Right cardiac atrium (tissue), 5 donors: Measurements from ENCODE around the gene EFNA1. TPM values are rescaled to one million over a fixed set of nuclear protein-coding genes. Genes with fewer than 3 reads are reported as not detected.
A peak's percentile ranks its signal among the peaks of the same experiment; 100 is the strongest.

Experiments used
- ATAC-seq, 2 donors: fragments of 200-7000 bp; cut with Tn5 transposase; one replicate each; pipeline versions ENCODE4 v1.8.0 to v1.9.1; 2020; ENCODE audit warnings: moderate library complexity in 2 of 2, mild to moderate bottlenecking in 1 of 2
- DNase-seq, 3 donors: peaks; one replicate each; pipeline ENCODE4 v3.0.0-alpha.2; 2020
- H3K27ac ChIP-seq: one replicate; pipeline ENCODE4 v1.5.1; 2013; ENCODE audit warnings: mild to moderate bottlenecking, low read length, control low read depth, moderate library complexity
- H3K27me3 ChIP-seq: one replicate; pipeline ENCODE4 v1.6.1; 2013; ENCODE audit not compliant: control insufficient read depth, insufficient read depth
- H3K4me1 ChIP-seq: one replicate; pipeline ENCODE4 v1.6.1; 2013; ENCODE audit warnings: low read length; ENCODE audit not compliant: control insufficient read depth, insufficient read depth
- H3K4me3 ChIP-seq: one replicate; pipeline ENCODE4 v1.5.1; 2013; ENCODE audit warnings: low read length, control low read depth
- H3K9me3 ChIP-seq: one replicate; pipeline ENCODE4 v1.6.1; 2013; ENCODE audit warnings: low read length; ENCODE audit not compliant: control insufficient read depth
- WGBS: extraction: QIAGEN DNeasy Blood & Tissue Kit; methylation state at CpG from one replicate; pipeline ENCODE4 v1.1.7; 2013; 5-methylcytosine and 5-hydroxymethylcytosine counted together
- intact Hi-C, 4 donors: fragments of 100-400 bp; cut with DNase I; formaldehyde crosslinking; loops; one replicate each; pipeline versions ENCODE4 v1.11.0 to v1.14.0; 2022 to 2023
- polyA plus RNA-seq: library from polyadenylated mRNA; stranded (reverse); fragments of 200-250 nt; gene quantifications from one replicate; pipeline ENCODE4 v1.2.3, GENCODE V29; 2013
- total RNA-seq, 4 donors: library from RNA; stranded (reverse); fragmentation: NEBNext Ultra II Directional; extraction: Animal tissue kit (Norgen Biotek cat#: 25700); gene quantifications; one replicate each; pipeline ENCODE4 v1.2.1, GENCODE V29; 2021
- donor health status: healthy with polysubstance abuse.
- donor health status: DM: no; HTN: yes; CAD: no.
- donor health status: DM: no; HTN: no; CAD: no.
- donor health status: DM: no; HTN: yes; CAD: no; lungs with severe emphysema.
- donor health status: DM: yes; HTN: yes; CAD: no.

The EFNA1 gene
- total and polyA plus RNA-seq, 5 donors = 25.4 to 41.4 (median 35.1) TPM

DNA sequence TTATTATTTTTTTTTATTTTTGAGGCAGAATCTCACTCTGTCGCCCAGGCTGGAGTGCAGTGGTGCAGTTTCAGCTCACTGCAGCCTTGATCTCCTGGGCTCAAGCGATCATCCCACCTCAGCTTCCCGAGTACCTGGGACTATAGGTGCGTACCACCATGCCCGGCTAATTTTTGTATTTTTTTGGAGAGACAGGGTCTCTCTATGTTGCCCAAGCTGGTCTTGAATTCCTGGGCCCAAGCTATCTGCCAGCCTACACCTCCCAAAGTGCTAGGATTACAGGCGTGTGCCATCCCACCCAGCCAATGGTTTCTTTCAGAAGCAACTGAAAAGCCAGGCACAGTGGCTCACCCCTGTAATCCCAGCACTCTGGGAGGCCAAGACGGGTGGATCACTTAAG, 43.1 kb downstream of the EFNA1 start:
- no peaks in the 10 kb centered on the region for H3K27me3 ChIP-seq
- WGBS = 90% methylated on average over 7 of the region's 7 CpGs
- DNase-seq (no peak), ATAC-seq (no peak)
- H3K9me3 ChIP-seq = no peaks in the 10 kb centered on the region
- peaks cover 2% of the 10 kb centered on the region for H3K4me1 ChIP-seq
- H3K27ac ChIP-seq = no peak overlapping the region
- intact Hi-C loops = loop anchor here in 2 of 4 donors (10.0 kb wide), 1 partner anchor 54 kb away; no protein-coding TSS in a partner anchor
- no peak overlapping the region for H3K4me3 ChIP-seq

DNA sequence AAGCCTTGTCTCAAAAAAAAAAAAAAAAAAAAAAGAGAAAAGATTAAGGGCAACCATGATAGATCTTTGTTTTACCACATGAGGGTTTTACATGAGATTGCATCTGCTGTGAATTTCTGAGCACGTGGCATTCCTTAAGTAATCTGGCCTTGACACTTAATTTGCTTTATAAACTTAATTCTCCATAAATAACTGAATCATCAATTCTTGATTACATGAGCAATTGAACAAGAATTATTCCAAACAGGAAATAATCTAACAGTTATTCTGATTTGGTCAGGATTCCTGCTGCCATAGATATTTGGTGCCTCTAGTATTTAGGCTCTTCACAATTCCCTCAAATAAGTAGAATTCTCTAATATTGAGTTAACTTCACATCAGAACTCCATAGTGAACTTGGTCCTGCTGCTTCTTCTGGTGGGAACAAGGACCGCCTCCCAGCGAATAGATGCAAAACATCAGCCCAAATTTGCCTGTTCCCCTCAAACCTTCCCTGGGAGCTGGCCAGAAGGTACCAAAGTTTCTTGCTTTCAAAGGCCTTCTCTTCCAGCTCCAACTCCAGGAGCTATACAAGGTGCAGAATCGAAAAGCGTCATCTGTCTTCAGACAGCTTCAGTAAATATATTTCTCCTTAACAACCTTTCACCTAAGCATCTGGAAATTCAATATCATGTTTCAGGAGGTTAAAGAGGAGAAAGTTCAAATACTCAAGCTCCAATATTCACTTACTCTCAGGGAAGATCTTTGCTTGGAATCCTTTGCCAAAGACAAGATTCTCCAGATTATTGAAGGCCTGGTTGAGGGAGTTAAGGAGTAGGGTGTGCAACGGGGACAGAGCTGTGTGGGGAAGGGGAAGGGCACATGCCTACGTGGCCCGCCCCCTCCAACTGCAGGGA, 44.4 kb downstream of the EFNA1 start:
- no peaks in the 10 kb centered on the region for H3K27me3 ChIP-seq
- peak overlapping the region; percentile 86 for H3K27ac ChIP-seq
- DNase-seq = no peak
- peaks cover 2% of the 10 kb centered on the region for H3K4me1 ChIP-seq
- peak overlapping the region; percentile 79 for H3K4me3 ChIP-seq
- intact Hi-C loops = loop anchor here in 2 of 4 donors (10.0 kb wide), 1 partner anchor 53 kb away; no protein-coding TSS in a partner anchor
- no peak for ATAC-seq
- WGBS = 45% methylated on average over 8 of the region's 8 CpGs
- no peaks in the 10 kb centered on the region for H3K9me3 ChIP-seq

DNA sequence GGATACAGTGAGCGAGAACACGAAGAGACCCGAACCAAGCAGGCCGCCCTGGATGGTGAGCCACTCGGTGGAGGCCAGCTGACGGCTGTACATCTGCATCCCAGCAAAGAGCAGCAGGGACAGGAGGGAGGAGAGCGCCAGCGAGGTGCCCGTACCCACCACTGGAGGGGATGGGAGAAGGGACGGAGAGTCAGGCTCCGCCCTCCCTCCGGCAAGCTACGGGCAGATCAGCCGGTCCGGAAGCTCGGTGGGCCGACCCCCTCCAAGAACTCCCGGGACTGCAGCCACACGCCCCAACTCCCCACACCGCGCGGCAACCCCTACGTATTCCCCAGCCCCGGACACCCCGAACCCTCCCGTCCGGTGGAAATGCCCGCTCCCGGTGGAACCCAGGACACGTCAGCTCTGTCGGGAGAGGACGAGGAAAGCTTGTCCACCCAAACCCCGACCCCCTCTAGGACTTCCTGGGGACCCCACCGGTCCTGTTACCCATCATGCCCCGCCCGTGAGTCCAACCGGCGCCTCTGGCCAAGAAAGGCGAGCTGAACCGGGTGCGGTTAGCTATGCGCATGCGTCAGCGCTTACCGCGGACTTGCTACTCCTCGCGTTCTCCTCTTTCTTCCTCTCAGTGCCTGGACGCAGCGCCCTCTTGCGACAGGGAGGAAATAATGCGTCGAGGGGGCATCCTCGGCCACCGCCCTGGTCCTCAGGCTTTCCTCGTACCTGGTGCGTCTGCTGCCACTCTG, 45.2 kb downstream of the EFNA1 start, which contains the start of gene KRTCAP2:
KRTCAP2 (minus strand) TSS at position 573 of the 746 bp plus-strand sequence; CDS start at position 493, 80 bp downstream.
- no peaks in the 10 kb centered on the region for H3K4me1 ChIP-seq
- H3K27ac ChIP-seq = peak within 1 kb of the TSS; percentile 86
- WGBS = under 1% methylated on average over 57 of the region's 57 CpGs

DNA sequence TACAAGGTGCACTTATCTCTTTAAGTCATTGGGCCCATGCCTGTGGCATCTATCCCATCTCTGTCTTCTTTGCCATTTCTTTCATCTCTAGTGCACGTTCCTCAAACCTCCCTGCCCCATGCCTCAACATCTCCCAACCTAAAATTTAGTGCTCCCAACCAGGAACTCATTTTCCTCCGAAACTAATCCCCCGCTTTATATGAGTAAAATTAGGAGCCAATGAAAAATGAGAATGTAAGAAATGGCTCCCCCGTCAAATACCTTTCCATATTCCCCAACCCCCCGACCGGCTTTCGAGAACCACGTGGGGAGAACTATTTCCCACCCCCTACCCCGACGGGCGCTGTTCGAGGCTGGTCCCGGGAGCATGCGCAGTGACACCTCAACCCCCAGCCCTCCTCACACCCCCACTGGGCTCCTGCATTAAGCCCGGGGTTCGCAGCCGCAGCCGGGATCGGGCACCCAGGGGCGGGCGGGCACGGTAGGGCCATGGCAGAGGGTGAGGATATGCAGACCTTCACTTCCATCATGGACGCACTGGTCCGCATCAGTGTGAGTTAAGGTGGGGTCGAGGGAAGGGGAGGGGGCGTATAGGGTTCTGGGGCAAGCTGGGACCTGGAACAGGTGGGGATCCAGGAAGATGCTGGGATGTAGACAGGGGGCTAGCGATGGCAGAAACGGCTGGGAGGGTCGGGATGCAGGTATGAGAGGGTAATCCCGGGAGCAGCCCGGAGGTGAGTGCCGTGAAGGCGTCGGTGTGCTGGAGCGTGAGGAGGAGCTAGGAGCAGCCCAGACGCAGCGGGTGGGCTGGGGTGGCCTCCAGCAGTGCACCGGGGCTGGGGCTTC, 46.0 kb downstream of the EFNA1 start, which contains the start of gene TRIM46:
TRIM46 (plus strand) TSS at position 372 of the 846 bp plus-strand sequence; CDS start at position 490, 118 bp downstream.
- no peaks in the 10 kb centered on the region for H3K4me1 ChIP-seq
- DNase-seq (peak; percentile 34 to 78 (median 69)), ATAC-seq (no peak)
- H3K27me3 ChIP-seq = no peaks in the 10 kb centered on the region
- no peaks in the 10 kb centered on the region for H3K9me3 ChIP-seq
- WGBS = 2% methylated on average over 38 of the region's 38 CpGs
- H3K27ac ChIP-seq = peak within 1 kb of the TSS; percentile 86
- intact Hi-C loops = loop anchor here in 2 of 4 donors (10.0 kb wide), 1 partner anchor 51 kb away; no protein-coding TSS in a partner anchor
- peak within 1 kb of the TSS; percentile 79 for H3K4me3 ChIP-seq

More for the DNA sequence above, 45.2 kb downstream of the EFNA1 start, which contains the start of gene KRTCAP2:
- intact Hi-C loops = loop anchor here in 2 of 4 donors (10.0 kb wide), 1 partner anchor 52 kb away; no protein-coding TSS in a partner anchor
- H3K9me3 ChIP-seq = no peaks in the 10 kb centered on the region
- peak within 1 kb of the TSS; percentile 79 for H3K4me3 ChIP-seq
- ATAC-seq (peak; percentile 86 to 87), DNase-seq (peak; percentile 97 to 98 (median 98))
- no peaks in the 10 kb centered on the region for H3K27me3 ChIP-seq

DNA sequence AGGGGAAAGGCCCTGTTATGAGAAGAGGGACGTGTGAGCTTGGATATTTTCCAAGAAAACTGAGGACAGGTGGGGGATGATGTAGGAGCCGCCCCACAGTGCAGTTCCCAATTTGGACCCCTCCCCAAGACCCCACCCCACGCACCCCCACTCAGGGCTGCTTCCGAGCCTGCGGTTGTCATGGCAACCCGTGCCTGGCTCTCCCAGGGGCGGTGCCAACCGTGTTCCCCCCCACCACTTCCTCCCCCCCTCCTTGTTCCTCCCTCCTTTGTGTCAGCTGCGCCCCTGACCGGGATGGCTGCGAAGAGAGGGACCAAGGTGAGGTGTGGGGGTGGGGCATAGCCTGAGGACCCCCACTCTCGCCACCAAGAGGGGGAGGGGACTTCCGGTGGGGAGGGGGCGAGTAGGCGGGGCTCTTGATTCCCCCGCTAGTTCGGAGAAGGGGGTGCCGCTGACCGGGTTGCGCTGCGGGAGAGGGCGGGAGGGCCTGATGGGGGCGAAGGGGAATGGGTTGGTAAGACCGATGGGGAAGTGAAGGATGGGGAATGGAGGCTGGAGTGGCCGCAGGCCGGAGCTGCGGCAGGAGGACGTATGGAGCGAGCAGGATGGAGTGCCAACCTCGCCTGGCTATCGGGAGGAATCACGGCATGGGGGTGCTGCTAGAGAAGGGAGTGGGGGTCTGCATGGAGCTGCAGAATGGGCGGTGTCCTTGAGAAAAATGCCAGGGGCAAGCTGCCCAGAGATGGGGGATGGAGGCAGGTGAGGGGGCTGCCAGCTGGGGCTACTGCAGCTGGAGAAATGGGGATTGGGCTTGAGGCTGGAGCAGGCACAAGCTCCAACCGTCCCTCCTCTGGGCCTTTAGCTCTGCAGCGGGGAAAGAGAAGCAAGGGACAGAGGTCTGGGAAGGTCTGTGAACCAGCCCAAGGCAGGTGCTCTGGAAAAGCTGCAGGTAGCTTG, 46.9 kb downstream of the EFNA1 start:
- no peaks in the 10 kb centered on the region for H3K4me1 ChIP-seq
- H3K27me3 ChIP-seq = no peaks in the 10 kb centered on the region
- H3K9me3 ChIP-seq = no peaks in the 10 kb centered on the region
- DNase-seq = peak in 2 of 3 donors; percentile 64 to 73
- intact Hi-C loops = loop anchor here in 2 of 4 donors (10.0 kb wide), 1 partner anchor 50 kb away; no protein-coding TSS in a partner anchor
- WGBS = 7% methylated on average over 35 of the region's 35 CpGs
- H3K4me3 ChIP-seq = no peak overlapping the region
- no peak overlapping the region for H3K27ac ChIP-seq
- ATAC-seq = no peak

DNA sequence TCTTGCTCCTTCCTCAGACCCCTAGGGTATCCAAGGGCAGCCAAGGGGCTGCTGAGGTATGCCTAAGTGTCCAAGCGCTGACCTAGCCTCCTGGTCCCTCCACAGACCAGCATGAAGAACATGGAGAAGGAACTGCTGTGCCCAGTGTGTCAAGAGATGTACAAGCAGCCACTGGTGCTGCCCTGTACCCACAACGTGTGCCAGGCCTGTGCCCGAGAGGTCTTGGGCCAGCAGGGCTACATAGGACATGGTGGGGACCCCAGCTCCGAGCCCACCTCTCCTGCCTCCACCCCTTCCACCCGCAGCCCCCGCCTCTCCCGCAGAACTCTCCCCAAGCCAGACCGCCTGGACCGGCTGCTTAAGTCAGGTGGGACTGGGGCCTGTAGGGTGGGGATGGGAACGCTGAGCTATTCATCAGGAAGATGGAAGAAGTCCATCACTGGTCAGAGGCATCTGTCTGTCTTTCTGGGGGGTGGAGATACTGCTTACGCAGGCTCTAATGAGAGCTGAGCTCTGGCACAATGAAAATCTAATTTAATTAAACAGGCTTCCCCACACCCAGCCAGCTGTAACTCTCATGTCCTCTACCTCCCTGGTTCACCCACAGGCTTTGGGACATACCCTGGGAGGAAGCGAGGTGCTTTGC, 47.7 kb downstream of the EFNA1 start:
- intact Hi-C loops = loop anchor here in 2 of 4 donors (10.0 kb wide), 1 partner anchor 49 kb away; no protein-coding TSS in a partner anchor
- WGBS = 84% methylated on average over 12 of the region's 12 CpGs
- H3K9me3 ChIP-seq = no peaks in the 10 kb centered on the region
- no peaks in the 10 kb centered on the region for H3K27me3 ChIP-seq
- no peak overlapping the region for H3K4me3 ChIP-seq
- ATAC-seq (no peak), DNase-seq (peak in 1 of 3 donors; percentile 54)
- H3K27ac ChIP-seq = no peak overlapping the region
- H3K4me1 ChIP-seq = no peaks in the 10 kb centered on the region

DNA sequence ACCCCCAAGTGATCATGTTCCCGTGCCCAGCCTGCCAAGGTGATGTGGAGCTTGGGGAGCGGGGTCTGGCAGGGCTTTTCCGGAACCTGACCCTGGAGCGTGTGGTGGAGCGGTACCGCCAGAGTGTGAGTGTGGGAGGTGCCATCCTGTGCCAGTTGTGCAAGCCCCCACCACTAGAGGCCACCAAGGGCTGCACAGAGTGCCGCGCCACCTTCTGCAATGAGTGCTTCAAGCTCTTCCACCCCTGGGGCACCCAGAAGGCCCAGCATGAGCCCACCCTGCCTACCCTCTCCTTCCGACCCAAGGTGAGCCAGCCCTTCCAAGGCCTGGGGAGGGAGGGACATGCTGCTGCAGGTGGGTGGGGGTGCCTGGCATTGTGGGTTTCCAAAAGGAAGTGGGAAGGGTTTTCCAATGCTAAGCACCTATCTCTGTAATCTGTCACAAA, 48.3 kb downstream of the EFNA1 start:
- WGBS = 83% methylated on average over 9 of the region's 9 CpGs
- DNase-seq (no peak), ATAC-seq (no peak)
- no peaks in the 10 kb centered on the region for H3K9me3 ChIP-seq
- H3K27me3 ChIP-seq = no peaks in the 10 kb centered on the region
- no peaks in the 10 kb centered on the region for H3K4me1 ChIP-seq
- intact Hi-C loops = loop anchor here in 2 of 4 donors (10.0 kb wide), 1 partner anchor 49 kb away; no protein-coding TSS in a partner anchor
- H3K27ac ChIP-seq = no peak overlapping the region
- no peak overlapping the region for H3K4me3 ChIP-seq

DNA sequence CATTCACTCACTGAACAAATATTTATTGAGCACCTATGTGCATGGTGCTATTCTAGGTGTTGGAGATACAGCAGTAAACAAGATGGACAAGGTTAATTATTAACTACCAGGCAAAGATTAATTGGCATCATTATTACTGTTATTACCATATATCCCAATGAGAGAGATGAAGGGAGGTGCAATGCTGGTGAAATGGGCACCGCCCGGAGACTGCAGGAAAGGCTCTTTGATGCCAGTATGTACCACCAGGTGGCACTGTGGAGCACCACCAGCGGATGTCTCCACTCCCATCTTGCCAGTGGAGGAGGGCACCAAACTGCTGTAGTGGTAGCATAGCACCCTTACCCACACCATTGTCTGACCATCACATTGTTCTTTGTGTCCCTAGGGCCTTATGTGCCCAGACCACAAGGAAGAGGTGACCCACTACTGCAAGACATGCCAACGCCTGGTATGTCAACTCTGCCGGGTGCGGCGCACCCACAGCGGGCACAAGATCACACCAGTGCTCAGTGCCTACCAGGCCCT, 48.9 kb downstream of the EFNA1 start:
- DNase-seq = peak; percentile 84 to 94 (median 89)
- peak; percentile 55 to 56 for ATAC-seq
- Histone ChIP-seq H3K4me1 (no peaks in the 10 kb centered on the region), H3K27me3 (no peaks in the 10 kb centered on the region), H3K4me3 (no peak overlapping the region), H3K27ac (no peak overlapping the region), H3K9me3 (no peaks in the 10 kb centered on the region)
- intact Hi-C loops = loop anchor here in 2 of 4 donors (10.0 kb wide), 1 partner anchor 48 kb away; no protein-coding TSS in a partner anchor
- 63% methylated on average over 8 of the region's 8 CpGs for WGBS
